Upper lobe of left lung (tissue), 6 donors: ENCODE data around the gene DYNC2H1. TPM values are rescaled to one million over a fixed set of nuclear protein-coding genes. Genes with fewer than 3 reads are reported as not detected.
"Not testable (repeated sequence)": the region's sequence is repeated elsewhere in the genome, so short reads cannot be mapped to it uniquely, and the experiment has no call there.

Experiments used
- ATAC-seq, 2 donors: fragments of 200-7000 bp; cut with Tn5 transposase; one replicate each; pipeline ENCODE4 v1.9.1; 2022; ENCODE audit warnings: mild to moderate bottlenecking in 2 of 2, moderate library complexity in 2 of 2; ENCODE audit not compliant: low FRiP score in 2 of 2
- DNase-seq, 2 donors: peaks; one replicate each; pipeline ENCODE4 v3.0.0-alpha.2; 2019 to 2020
- H3K27ac ChIP-seq, 4 donors: fragments of 200-600 bp; sonication (generic); one replicate each; pipeline ENCODE4 v1.5.1; 2016 to 2019
- H3K27me3 ChIP-seq, 4 donors: fragments of 200-600 bp; sonication (generic); one replicate each; pipeline ENCODE4 v1.5.1; 2017 to 2019
- H3K36me3 ChIP-seq, 4 donors: fragments of 200-600 bp; sonication (generic); one replicate each; pipeline ENCODE4 v1.5.1; 2016 to 2019
- H3K4me1 ChIP-seq, 4 donors: fragments of 200-600 bp; sonication (generic); one replicate each; pipeline ENCODE4 v1.5.1; 2018 to 2019
- H3K4me3 ChIP-seq, 4 donors: fragments of 200-600 bp; sonication (generic); one replicate each; pipeline ENCODE4 v1.5.1; 2017 to 2019; ENCODE audit warnings: mild to moderate bottlenecking in 2 of 4, moderate library complexity in 1 of 4
- H3K9me3 ChIP-seq, 4 donors: fragments of 200-600 bp; sonication (generic); one replicate each; pipeline ENCODE4 v1.5.1; 2018 to 2019
- CTCF ChIP-seq, 6 experiments: fragments of 450-650 bp in 4 of 6; fragments of 200-600 bp in 2 of 6; sonication (generic) in 2 of 6; IDR thresholded peaks; one replicate each; pipeline ENCODE4 v1.5.1; 2016 to 2019; ENCODE audit warnings: antibody characterized with exemption in 6 of 6
- EP300 ChIP-seq, 4 donors: sonication (generic); formaldehyde crosslinking; IDR thresholded peaks; one replicate each; pipeline ENCODE4 v1.5.1; 2017; ENCODE audit warnings: antibody characterized with exemption in 4 of 4, control low read depth in 2 of 4
- POLR2A ChIP-seq, 4 donors: fragments of 450-650 bp; IDR thresholded peaks; one replicate each; pipeline ENCODE4 v1.5.1; 2016 to 2017; ENCODE audit warnings: antibody characterized with exemption in 4 of 4, mild to moderate bottlenecking in 2 of 4
- POLR2AphosphoS5 ChIP-seq, 2 donors: sonication (generic); formaldehyde crosslinking; IDR thresholded peaks; one replicate each; pipeline ENCODE4 v1.5.1; 2017; ENCODE audit warnings: antibody characterized with exemption in 2 of 2
- WGBS, 2 donors: methylation state at CpG; one replicate each; pipeline ENCODE4 v1.1.5; 2017 to 2018; 5-methylcytosine and 5-hydroxymethylcytosine counted together
- total RNA-seq, 6 donors: library from RNA; depleted of rRNA in 4 of 6; stranded (reverse); fragments of >200 nt in 4 of 6; gene quantifications; one replicate each; pipeline versions ENCODE4 v1.1.0 to v1.2.1, GENCODE V29; 2016 to 2021
- donor health status: DM: no; HTN: no; CAD: no; lungs with moderate emphysema.
- donor health status: DM: no; HTN: yes; CAD: no; lungs with severe emphysema.

The DYNC2H1 gene
- total RNA-seq, 6 donors from 2014 or later = 11.1 to 62.4 (median 23.2) TPM

GRCh38 chr11:103111400-103111799, 2.2 kb downstream of the DYNC2H1 start:
- TF ChIP-seq POLR2A (IDR thresholded peaks at IDR 0.05) = no peak
- TF ChIP-seq CTCF (IDR thresholded peaks at IDR 0.05) = no peak
- no peak for TF ChIP-seq EP300 (IDR thresholded peaks at IDR 0.05)
- no peak for TF ChIP-seq POLR2AphosphoS5 (IDR thresholded peaks at IDR 0.05)
- Histone ChIP-seq H3K27ac (no peak overlapping the region), H3K4me3 (no peak overlapping the region), H3K36me3 (no peaks in the 10 kb centered on the region), H3K4me1 (peaks cover 0 to 16% (median 10%) of the 10 kb centered on the region in 4 donors), H3K9me3 (no peaks in the 10 kb centered on the region), H3K27me3 (no peaks in the 10 kb centered on the region)
- ATAC-seq (no peak), DNase-seq (no peak)
- WGBS, 2 donors = 93 to 94% methylated on average over 5 of the region's 5 CpGs

- Histone ChIP-seq H3K27ac (no peak overlapping the region), H3K4me1 (peaks cover 0 to 16% (median 10%) of the 10 kb centered on the region in 4 donors), H3K36me3 (no peaks in the 10 kb centered on the region), H3K4me3 (no peak overlapping the region), H3K27me3 (no peaks in the 10 kb centered on the region), H3K9me3 (no peaks in the 10 kb centered on the region)
- WGBS, 2 donors = 85 to 88% methylated on average over 1 of the region's 1 CpG
- no peak for TF ChIP-seq POLR2AphosphoS5 (IDR thresholded peaks at IDR 0.05)
- no peak for TF ChIP-seq POLR2A (IDR thresholded peaks at IDR 0.05)
- TF ChIP-seq EP300 (IDR thresholded peaks at IDR 0.05) = no peak
- no peak for TF ChIP-seq CTCF (IDR thresholded peaks at IDR 0.05)
- DNase-seq (no peak), ATAC-seq (no peak)
These were observed 3.1 kb downstream of the DYNC2H1 start for GRCh38 chr11:103112364-103112763.

GRCh38 chr11:103114836-103115235, 5.6 kb downstream of the DYNC2H1 start:
- Histone ChIP-seq H3K4me1 (peaks cover 0 to 9% (median 5%) of the 10 kb centered on the region in 4 donors), H3K27me3 (no peaks in the 10 kb centered on the region), H3K4me3 (no peak overlapping the region), H3K27ac (no peak overlapping the region), H3K9me3 (no peaks in the 10 kb centered on the region), H3K36me3 (peaks cover 0 to 9% (median 0%) of the 10 kb centered on the region in 4 donors)
- TF ChIP-seq EP300 (IDR thresholded peaks at IDR 0.05) (no peak), POLR2A (IDR thresholded peaks at IDR 0.05) (no peak), CTCF (IDR thresholded peaks at IDR 0.05) (no peak), POLR2AphosphoS5 (IDR thresholded peaks at IDR 0.05) (no peak)
- ATAC-seq = no peak
- 82 to 91% methylated on average over 4 of the region's 4 CpGs for WGBS, 2 donors
- DNase-seq = no peak

- H3K27me3 ChIP-seq = no peaks in the 10 kb centered on the region
- no peaks in the 10 kb centered on the region for H3K9me3 ChIP-seq
- no peak overlapping the region for H3K27ac ChIP-seq
- H3K36me3 ChIP-seq = peaks cover 0 to 43% (median 2%) of the 10 kb centered on the region in 4 donors
- TF ChIP-seq POLR2A (IDR thresholded peaks at IDR 0.05) (no peak), POLR2AphosphoS5 (IDR thresholded peaks at IDR 0.05) (no peak)
- no peaks in the 10 kb centered on the region for H3K4me1 ChIP-seq
- ATAC-seq (no peak), DNase-seq (no peak)
- H3K4me3 ChIP-seq = no peak overlapping the region
These were observed 16.2 kb downstream of the DYNC2H1 start for GRCh38 chr11:103125462-103125861.

- not testable (repeated sequence) for H3K4me3 ChIP-seq, H3K9me3 ChIP-seq, ATAC-seq, H3K27me3 ChIP-seq, H3K4me1 ChIP-seq, H3K27ac ChIP-seq
- peaks cover 0 to 22% (median 0%) of the 10 kb centered on the region in 4 donors for H3K36me3 ChIP-seq
- DNase-seq = peak in 1 of 2 donors; percentile 28
- 96 to 97% methylated on average over 13 of the region's 13 CpGs for WGBS, 2 donors
These were observed 32.8 kb downstream of the DYNC2H1 start for GRCh38 chr11:103141986-103142385.

- Histone ChIP-seq H3K27ac (no peak overlapping the region), H3K27me3 (no peaks in the 10 kb centered on the region), H3K9me3 (no peaks in the 10 kb centered on the region), H3K4me3 (no peak overlapping the region), H3K36me3 (peaks cover 0 to 28% (median 2%) of the 10 kb centered on the region in 4 donors), H3K4me1 (no peaks in the 10 kb centered on the region)
- no peak for DNase-seq
- no peak for ATAC-seq
- TF ChIP-seq EP300 (IDR thresholded peaks at IDR 0.05) (no peak), POLR2AphosphoS5 (IDR thresholded peaks at IDR 0.05) (no peak), CTCF (IDR thresholded peaks at IDR 0.05) (no peak), POLR2A (IDR thresholded peaks at IDR 0.05) (no peak)
These were observed 38.4 kb downstream of the DYNC2H1 start for GRCh38 chr11:103147627-103148026.
